Erythroblast (primary cell): Measurements from ENCODE around the gene SMNDC1.

Experiments used
- DNase-seq, 2 experiments: peaks; one replicate each; lab custom pipeline; 2025; lab: John Stamatoyannopoulos, UW
- GATA1 ChIP-seq: IDR thresholded peaks from 2 replicates; pipeline ENCODE4 v1.6.1; 2011; ENCODE audit warnings: low read depth, mild to moderate bottlenecking, control low read depth, low read length, moderate library complexity
- POLR2A ChIP-seq: IDR thresholded peaks from 2 replicates; pipeline ENCODE4 v1.6.1; 2011; ENCODE audit warnings: mild to moderate bottlenecking, low read length

SMNDC1 gene

GRCh38 chr10:110241407-110241806 is 63.3 kb downstream of the SMNDC1 start:
- peak; percentile 45 to 68 for DNase-seq
- TF ChIP-seq POLR2A (no peak), GATA1 (no peak)
